Measurements from ENCODE around the gene PDXDC1. TPM values are rescaled to one million over a fixed set of nuclear protein-coding genes. Genes with fewer than 3 reads are reported as not detected.
A peak's percentile ranks its signal among the peaks of the same experiment; 100 is the strongest.

The PDXDC1 gene
- polyA plus RNA-seq, 4 donors, result 116 to 181 (median 149) TPM

GRCh38 chr16:15031586-15031985 is 56.8 kb downstream of the PDXDC1 start:
- no peak for DNase-seq

GRCh38 chr16:15032547-15033308 is 57.9 kb downstream of the PDXDC1 start:
- no peak overlapping the region for H3K27ac ChIP-seq (ENCODE audit: low read depth in 1 of 3, low read length in 2 of 3)
- DNase-seq (no peak), FAIRE-seq (no peak)
- no peak overlapping the region for H3K4me3 ChIP-seq (ENCODE audit: low read depth in 1 of 3, low read length in 3 of 3)
- H3K9me3 ChIP-seq (ENCODE audit: control insufficient read depth in 2 of 2, insufficient read depth in 1 of 2, low read depth in 1 of 2, low read length in 1 of 2), result no peaks in the 10 kb centered on the region
- H3K4me1 ChIP-seq (ENCODE audit: control insufficient read depth in 3 of 3, insufficient read depth in 2 of 3, low read depth in 1 of 3, low read length in 2 of 3), result no peaks in the 10 kb centered on the region
- H3K27me3 ChIP-seq (ENCODE audit: control insufficient read depth in 3 of 3, insufficient read depth in 3 of 3, low read length in 3 of 3), result no peaks in the 10 kb centered on the region
- H3K36me3 ChIP-seq (ENCODE audit: control insufficient read depth in 3 of 3, insufficient read depth in 2 of 3, low read depth in 1 of 3, low read length in 3 of 3), result peaks cover 22 to 83% (median 40%) of the 10 kb centered on the region in 3 donors
- whole genome bisulfite sequencing, 3 donors, result 84 to 89% (median 88%) methylated on average over 13 of the region's 13 CpGs

More at GRCh38 chr16:15031586-15031985, 56.8 kb downstream of the PDXDC1 start:
- WGBS, 3 donors, result 90 to 96% (median 93%) methylated on average over 8 of the region's 8 CpGs
- peaks cover 17 to 85% (median 36%) of the 10 kb centered on the region in 3 donors for H3K36me3 ChIP-seq (ENCODE audit: control insufficient read depth in 3 of 3, insufficient read depth in 2 of 3, low read depth in 1 of 3, low read length in 3 of 3)
- no peak overlapping the region for H3K27ac ChIP-seq (ENCODE audit: low read depth in 1 of 3, low read length in 2 of 3)
- no peak overlapping the region for H3K4me3 ChIP-seq (ENCODE audit: low read depth in 1 of 3, low read length in 3 of 3)
- H3K27me3 ChIP-seq (ENCODE audit: control insufficient read depth in 3 of 3, insufficient read depth in 3 of 3, low read length in 3 of 3), result no peaks in the 10 kb centered on the region
- FAIRE-seq, result no peak
- no peaks in the 10 kb centered on the region for H3K9me3 ChIP-seq (ENCODE audit: control insufficient read depth in 2 of 2, insufficient read depth in 1 of 2, low read depth in 1 of 2, low read length in 1 of 2)
- H3K4me1 ChIP-seq (ENCODE audit: control insufficient read depth in 3 of 3, insufficient read depth in 2 of 3, low read depth in 1 of 3, low read length in 2 of 3), result no peaks in the 10 kb centered on the region

GRCh38 chr16:15033309-15033707 is 58.5 kb downstream of the PDXDC1 start:
- 82 to 86% (median 85%) methylated on average over 14 of the region's 14 CpGs for WGBS, 3 donors
- Histone ChIP-seq H3K9me3 (ENCODE audit: control insufficient read depth in 2 of 2, insufficient read depth in 1 of 2, low read depth in 1 of 2, low read length in 1 of 2) (no peaks in the 10 kb centered on the region), H3K4me3 (ENCODE audit: low read depth in 1 of 3, low read length in 3 of 3) (no peak overlapping the region), H3K36me3 (ENCODE audit: control insufficient read depth in 3 of 3, insufficient read depth in 2 of 3, low read depth in 1 of 3, low read length in 3 of 3) (peaks cover 18 to 81% (median 40%) of the 10 kb centered on the region in 3 donors), H3K27me3 (ENCODE audit: control insufficient read depth in 3 of 3, insufficient read depth in 3 of 3, low read length in 3 of 3) (no peaks in the 10 kb centered on the region), H3K4me1 (ENCODE audit: control insufficient read depth in 3 of 3, insufficient read depth in 2 of 3, low read depth in 1 of 3, low read length in 2 of 3) (no peaks in the 10 kb centered on the region), H3K27ac (ENCODE audit: low read depth in 1 of 3, low read length in 2 of 3) (no peak overlapping the region)
- FAIRE-seq (no peak), DNase-seq (no peak)

- no peaks in the 10 kb centered on the region for H3K27me3 ChIP-seq (ENCODE audit: control insufficient read depth in 3 of 3, insufficient read depth in 3 of 3, low read length in 3 of 3)
- H3K9me3 ChIP-seq (ENCODE audit: control insufficient read depth in 2 of 2, insufficient read depth in 1 of 2, low read depth in 1 of 2, low read length in 1 of 2), result no peaks in the 10 kb centered on the region
- H3K27ac ChIP-seq (ENCODE audit: low read depth in 1 of 3, low read length in 2 of 3), result no peak overlapping the region
- H3K36me3 ChIP-seq (ENCODE audit: control insufficient read depth in 3 of 3, insufficient read depth in 2 of 3, low read depth in 1 of 3, low read length in 3 of 3), result peaks cover 17 to 74% (median 41%) of the 10 kb centered on the region in 3 donors
- no peak for DNase-seq
- no peaks in the 10 kb centered on the region for H3K4me1 ChIP-seq (ENCODE audit: control insufficient read depth in 3 of 3, insufficient read depth in 2 of 3, low read depth in 1 of 3, low read length in 2 of 3)
- H3K4me3 ChIP-seq (ENCODE audit: low read depth in 1 of 3, low read length in 3 of 3), result no peak overlapping the region
- FAIRE-seq, result no peak
- WGBS, 3 donors, result 85 to 90% (median 89%) methylated on average over 23 of the region's 23 CpGs
Observed at GRCh38 chr16:15034266-15035162, 59.7 kb downstream of the PDXDC1 start.

- Histone ChIP-seq H3K27ac (ENCODE audit: low read depth in 1 of 3, low read length in 2 of 3) (peak overlapping the region in 1 of 3 donors; percentile 26), H3K4me3 (ENCODE audit: low read depth in 1 of 3, low read length in 3 of 3) (no peak overlapping the region), H3K9me3 (ENCODE audit: control insufficient read depth in 2 of 2, insufficient read depth in 1 of 2, low read depth in 1 of 2, low read length in 1 of 2) (no peaks in the 10 kb centered on the region), H3K4me1 (ENCODE audit: control insufficient read depth in 3 of 3, insufficient read depth in 2 of 3, low read depth in 1 of 3, low read length in 2 of 3) (no peaks in the 10 kb centered on the region), H3K27me3 (ENCODE audit: control insufficient read depth in 3 of 3, insufficient read depth in 3 of 3, low read length in 3 of 3) (no peaks in the 10 kb centered on the region), H3K36me3 (ENCODE audit: control insufficient read depth in 3 of 3, insufficient read depth in 2 of 3, low read depth in 1 of 3, low read length in 3 of 3) (peaks cover 17 to 75% (median 43%) of the 10 kb centered on the region in 3 donors)
- FAIRE-seq (no peak), DNase-seq (no peak)
- 83 to 86% (median 85%) methylated on average over 15 of the region's 15 CpGs for WGBS, 3 donors
Observed at GRCh38 chr16:15035163-15035729, 60.4 kb downstream of the PDXDC1 start.

GRCh38 chr16:15037003-15037402 is 62.2 kb downstream of the PDXDC1 start:
- no peaks in the 10 kb centered on the region for H3K9me3 ChIP-seq (ENCODE audit: control insufficient read depth in 2 of 2, insufficient read depth in 1 of 2, low read depth in 1 of 2, low read length in 1 of 2)
- WGBS, 3 donors, result 85 to 88% (median 88%) methylated on average over 10 of the region's 10 CpGs

GRCh38 chr16:15037745-15038144 is 62.9 kb downstream of the PDXDC1 start:
- H3K4me3 ChIP-seq (ENCODE audit: low read depth in 1 of 3, low read length in 3 of 3), result no peak overlapping the region
- FAIRE-seq, result no peak
- no peaks in the 10 kb centered on the region for H3K9me3 ChIP-seq (ENCODE audit: control insufficient read depth in 2 of 2, insufficient read depth in 1 of 2, low read depth in 1 of 2, low read length in 1 of 2)
- H3K36me3 ChIP-seq (ENCODE audit: control insufficient read depth in 3 of 3, insufficient read depth in 2 of 3, low read depth in 1 of 3, low read length in 3 of 3), result peaks cover 13 to 70% (median 33%) of the 10 kb centered on the region in 3 donors
- DNase-seq, result no peak
- no peaks in the 10 kb centered on the region for H3K27me3 ChIP-seq (ENCODE audit: control insufficient read depth in 3 of 3, insufficient read depth in 3 of 3, low read length in 3 of 3)
- H3K4me1 ChIP-seq (ENCODE audit: control insufficient read depth in 3 of 3, insufficient read depth in 2 of 3, low read depth in 1 of 3, low read length in 2 of 3), result no peaks in the 10 kb centered on the region
- H3K27ac ChIP-seq (ENCODE audit: low read depth in 1 of 3, low read length in 2 of 3), result no peak overlapping the region
- 71 to 87% (median 81%) methylated on average over 4 of the region's 4 CpGs for WGBS, 3 donors

More at GRCh38 chr16:15037003-15037402, 62.2 kb downstream of the PDXDC1 start:
- FAIRE-seq (no peak), DNase-seq (no peak)
- no peaks in the 10 kb centered on the region for H3K27me3 ChIP-seq (ENCODE audit: control insufficient read depth in 3 of 3, insufficient read depth in 3 of 3, low read length in 3 of 3)
- peaks cover 17 to 73% (median 37%) of the 10 kb centered on the region in 3 donors for H3K36me3 ChIP-seq (ENCODE audit: control insufficient read depth in 3 of 3, insufficient read depth in 2 of 3, low read depth in 1 of 3, low read length in 3 of 3)
- no peaks in the 10 kb centered on the region for H3K4me1 ChIP-seq (ENCODE audit: control insufficient read depth in 3 of 3, insufficient read depth in 2 of 3, low read depth in 1 of 3, low read length in 2 of 3)
- no peak overlapping the region for H3K27ac ChIP-seq (ENCODE audit: low read depth in 1 of 3, low read length in 2 of 3)
- H3K4me3 ChIP-seq (ENCODE audit: low read depth in 1 of 3, low read length in 3 of 3), result no peak overlapping the region

GRCh38 chr16:15038689-15039088 is 63.9 kb downstream of the PDXDC1 start:
- H3K4me1 ChIP-seq (ENCODE audit: control insufficient read depth in 3 of 3, insufficient read depth in 2 of 3, low read depth in 1 of 3, low read length in 2 of 3), result no peaks in the 10 kb centered on the region
- no peaks in the 10 kb centered on the region for H3K9me3 ChIP-seq (ENCODE audit: control insufficient read depth in 2 of 2, insufficient read depth in 1 of 2, low read depth in 1 of 2, low read length in 1 of 2)
- no peak for DNase-seq
- H3K4me3 ChIP-seq (ENCODE audit: low read depth in 1 of 3, low read length in 3 of 3), result no peak overlapping the region
- H3K27me3 ChIP-seq (ENCODE audit: control insufficient read depth in 3 of 3, insufficient read depth in 3 of 3, low read length in 3 of 3), result no peaks in the 10 kb centered on the region
- 86 to 94% (median 92%) methylated on average over 9 of the region's 9 CpGs for WGBS, 3 donors
- peaks cover 13 to 61% (median 25%) of the 10 kb centered on the region in 3 donors for H3K36me3 ChIP-seq (ENCODE audit: control insufficient read depth in 3 of 3, insufficient read depth in 2 of 3, low read depth in 1 of 3, low read length in 3 of 3)
- FAIRE-seq, result no peak
- H3K27ac ChIP-seq (ENCODE audit: low read depth in 1 of 3, low read length in 2 of 3), result no peak overlapping the region
